Measurements from ENCODE around the gene GTF2F1. TPM values are rescaled to one million over a fixed set of nuclear protein-coding genes. Genes with fewer than 3 reads are reported as not detected.

GTF2F1 gene
- total RNA-seq, 2 donors from 2014 or later: 32.5 to 35.4 TPM

DNA sequence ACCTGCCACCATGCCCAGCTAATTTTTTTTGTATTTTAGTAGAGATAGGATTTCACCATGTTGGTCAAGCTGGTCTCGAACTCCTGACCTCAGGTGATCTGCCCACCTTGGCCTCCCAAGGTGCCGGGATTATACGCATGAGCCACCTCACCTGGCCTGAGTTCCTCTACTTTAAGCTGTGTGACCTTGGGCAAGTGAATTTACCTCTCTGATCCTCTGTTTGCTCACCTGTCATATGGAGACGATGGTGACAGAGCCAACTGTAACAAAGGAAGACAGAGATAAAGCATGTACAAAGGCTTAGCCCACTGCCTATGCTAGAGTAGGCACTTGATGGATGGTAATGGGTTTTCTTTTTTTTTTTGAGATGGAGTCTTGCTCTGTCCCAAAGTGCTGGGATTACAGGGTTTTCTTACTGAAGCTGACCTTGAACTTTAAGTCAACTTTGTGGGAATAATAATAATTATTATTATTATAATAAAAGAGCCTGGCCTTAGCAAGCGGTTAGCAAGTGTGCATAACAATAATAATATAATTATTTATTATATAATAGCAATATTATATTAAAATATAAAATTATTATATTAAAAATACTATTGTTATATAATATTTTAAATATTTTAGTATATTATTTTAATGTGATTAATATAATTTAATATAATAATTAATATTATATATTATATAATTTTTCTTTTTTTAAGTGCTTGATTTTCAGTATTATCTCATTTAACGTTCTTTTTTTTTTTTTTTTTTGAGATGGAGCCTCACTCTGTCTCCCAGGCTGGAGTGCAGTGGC, 58.3 kb downstream of the GTF2F1 start:
- no peak for DNase-seq (ENCODE audit: low spot score)
- intact Hi-C loops (cut with DNase I): no loop called here

DNA sequence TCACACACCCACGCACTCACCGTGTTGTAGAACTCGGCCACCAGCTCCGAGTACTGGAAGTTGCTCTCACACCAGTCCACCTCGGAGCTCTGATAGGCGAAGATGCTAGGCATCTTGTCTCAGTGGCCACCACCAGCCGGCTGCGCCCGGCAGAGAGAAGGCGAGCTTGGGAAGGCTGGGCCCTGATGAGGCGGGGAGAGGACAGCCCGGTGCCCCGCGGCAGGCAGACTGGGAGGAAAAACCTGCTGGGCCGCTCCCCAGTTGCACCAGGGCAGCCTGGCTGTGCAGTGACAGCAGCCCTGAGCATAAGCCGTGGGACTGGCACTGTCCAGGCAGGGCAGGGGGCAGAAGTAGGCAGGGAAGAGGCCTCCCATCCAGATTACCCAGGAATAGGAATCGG, 59.5 kb downstream of the GTF2F1 start, which contains the start of gene ACER1:
Gene ACER1, minus strand, starts transcription at position 174 of the 400 bp plus-strand sequence. Its CDS starts 61 bp downstream, at position 113.
- intact Hi-C loops (cut with DNase I): no loop called here

More for the DNA sequence above, 59.5 kb downstream of the GTF2F1 start, which contains the start of gene ACER1:
- DNase-seq (ENCODE audit: low spot score): no peak

Small RNA genes within 50 kb of the gene (microRNA-seq; reads per million reads assigned to microRNA genes)
- 0.97 to 1.8 reads per million in 2 donors for gene MIR3940 (ENCODE audit: borderline microRNAs expressed in 2 of 2)
- gene MIR6790 (ENCODE audit: borderline microRNAs expressed in 2 of 2): 0 reads per million in 2 donors
- 0.26 to 0.32 reads per million in 2 donors for gene MIR6885 (ENCODE audit: borderline microRNAs expressed in 2 of 2)

Other genes starting within 250 kb of the GTF2F1 start
- 10 to 100 TPM; 49.2 to 52.0 TPM for gene MLLT1, start 113.2 kb downstream of the GTF2F1 start, total RNA-seq
- gene ACER1, start 59.6 kb downstream of the GTF2F1 start, total RNA-seq: not detected
- gene CLPP, start 31.6 kb downstream of the GTF2F1 start, total RNA-seq: 10 to 100 TPM; 55.1 to 56.4 TPM
- gene ALKBH7, start 20.4 kb downstream of the GTF2F1 start, total RNA-seq: 10 to 100 TPM; 37.1 to 41.2 TPM
- gene PSPN, start 17.2 kb downstream of the GTF2F1 start, total RNA-seq: under 1 TPM; 0.65 to 0.71 TPM
- 100 to 1,000 TPM; 134 to 147 TPM for gene KHSRP, start 31.6 kb upstream of the GTF2F1 start, total RNA-seq
- under 1 TPM in 1 of 2 donors, not detected in 1; 0.24 TPM for gene SLC25A41, start 40.6 kb upstream of the GTF2F1 start, total RNA-seq
- gene SLC25A23, start 66.6 kb upstream of the GTF2F1 start, total RNA-seq: 10 to 100 TPM; 51.5 to 62.1 TPM
- gene CRB3, start 71.1 kb upstream of the GTF2F1 start, total RNA-seq: not detected
- gene DENND1C, start 88.6 kb upstream of the GTF2F1 start, total RNA-seq: 1 to 10 TPM; 2.1 to 3.9 TPM
- under 1 TPM; 0.42 to 0.48 TPM for gene TUBB4A, start 109.1 kb upstream of the GTF2F1 start, total RNA-seq
- under 1 TPM; 0.42 to 0.67 TPM for gene TNFSF9, start 137.9 kb upstream of the GTF2F1 start, total RNA-seq
- gene CD70, start 198.0 kb upstream of the GTF2F1 start, total RNA-seq: under 1 TPM in 1 of 2 donors, not detected in 1; 0.46 TPM

Data from posterior vena cava (tissue), 2 donors.